HepG2 (cell line): ENCODE measurements around the gene ZDHHC6. TPM values are rescaled to one million over a fixed set of nuclear protein-coding genes. Genes with fewer than 3 reads are reported as not detected.

Experiments used
- EP300 ChIP-seq, 3 experiments: sonication (generic) in 1 of 3; formaldehyde crosslinking in 1 of 3; IDR thresholded peaks; 2 replicates each; pipeline versions ENCODE4 v1.5.1 to v1.6.1; 2011 to 2020; ENCODE audit warnings: low read depth in 2 of 3, low read length in 2 of 3, borderline replicate concordance in 1 of 3, improper control_type of control experiment in 1 of 3, mild to moderate bottlenecking in 1 of 3, missing genetic modification reagents in 1 of 3, moderate library complexity in 1 of 3
- GLI4 ChIP-seq: sonication (generic); formaldehyde crosslinking; IDR thresholded peaks from 2 replicates; pipeline ENCODE4 v1.5.1; 2020; ENCODE audit warnings: missing genetic modification reagents, mild to moderate bottlenecking, moderate library complexity, borderline replicate concordance
- NCOR1 ChIP-seq: fragments of 200-600 bp; sonication (generic); IDR thresholded peaks from 2 replicates; pipeline ENCODE4 v1.7.0; 2017; ENCODE audit warnings: antibody characterized with exemption, low read length, borderline replicate concordance
- RARA ChIP-seq: IDR thresholded peaks from 2 replicates; pipeline ENCODE4 v1.6.1; 2016; ENCODE audit warnings: missing genetic modification reagents, missing compliant biosample characterization
- SP4 ChIP-seq: sonication (generic); formaldehyde crosslinking; IDR thresholded peaks from 2 replicates; pipeline ENCODE4 v1.8.1; 2023; ENCODE audit warnings: mild to moderate bottlenecking, missing genetic modification reagents
- TAF1 ChIP-seq: sonication (generic); formaldehyde crosslinking; IDR thresholded peaks from 2 replicates; pipeline ENCODE4 v1.4.0; 2020; ENCODE audit warnings: missing genetic modification reagents
- TEAD3 ChIP-seq: optimal IDR thresholded peaks from 2 replicates; pipeline ENCODE3; 2016; ENCODE audit warnings: borderline replicate concordance
- ZBED4 ChIP-seq: sonication (generic); formaldehyde crosslinking; IDR thresholded peaks from 2 replicates; pipeline ENCODE4 v1.4.0; 2020; ENCODE audit warnings: missing genetic modification reagents, borderline replicate concordance
- ZBTB33 ChIP-seq: sonication (generic); formaldehyde crosslinking; IDR thresholded peaks from 2 replicates; pipeline ENCODE4 v1.4.0; 2020; ENCODE audit warnings: missing genetic modification reagents
- ZBTB42 ChIP-seq: sonication (generic); formaldehyde crosslinking; IDR thresholded peaks from 2 replicates; pipeline ENCODE4 v1.5.0; 2020; ENCODE audit warnings: mild to moderate bottlenecking, missing genetic modification reagents
- ZFP62 ChIP-seq: sonication (generic); formaldehyde crosslinking; IDR thresholded peaks from 2 replicates; pipeline ENCODE4 v1.4.0; 2020; ENCODE audit warnings: missing genetic modification reagents
- ZNF143 ChIP-seq: sonication (generic); formaldehyde crosslinking; IDR thresholded peaks from 2 replicates; pipeline ENCODE4 v1.4.0; 2020; ENCODE audit warnings: missing genetic modification reagents
- ZNF225 ChIP-seq: sonication (generic); formaldehyde crosslinking; IDR thresholded peaks from 2 replicates; pipeline ENCODE4 v1.4.0; 2020; ENCODE audit warnings: mild to moderate bottlenecking, missing genetic modification reagents
- ZNF510 ChIP-seq: sonication (generic); formaldehyde crosslinking; IDR thresholded peaks from 2 replicates; pipeline ENCODE4 v1.4.0; 2020; ENCODE audit warnings: low read depth, mild to moderate bottlenecking, missing genetic modification reagents
- ZNF678 ChIP-seq: sonication (generic); formaldehyde crosslinking; IDR thresholded peaks from 2 replicates; pipeline ENCODE4 v1.4.0; 2020; ENCODE audit warnings: mild to moderate bottlenecking, missing genetic modification reagents
- ZNF766 ChIP-seq: sonication (generic); formaldehyde crosslinking; IDR thresholded peaks from 2 replicates; pipeline ENCODE4 v1.5.0; 2020; ENCODE audit warnings: missing genetic modification reagents, borderline replicate concordance
- ZNF891 ChIP-seq: sonication (generic); formaldehyde crosslinking; IDR thresholded peaks from 2 replicates; pipeline ENCODE4 v1.5.0; 2020; ENCODE audit warnings: mild to moderate bottlenecking, missing genetic modification reagents
- ZSCAN21 ChIP-seq: sonication (generic); formaldehyde crosslinking; IDR thresholded peaks from 2 replicates; pipeline ENCODE4 v1.8.0; 2022; ENCODE audit warnings: mild to moderate bottlenecking, missing genetic modification reagents, moderate library complexity, borderline replicate concordance
- polyA plus RNA-seq, 8 experiments: library from polyadenylated mRNA; depleted of rRNA in 3 of 8; stranded (reverse) in 7 of 8; unstranded in 1 of 8; fragments of >200 nt; fragmentation: Illumina TruSeq in 4 of 8; extraction: Trizol in 4 of 8; gene quantifications; 2 replicates each; pipeline versions ENCODE4 v1.2.1 to v1.2.3, GENCODE V29; 2011 to 2016; ENCODE audit warnings: low read depth in 4 of 8, missing spikeins in 1 of 8, mixed read lengths in 1 of 8; ENCODE audit not compliant: insufficient read depth in 1 of 8
- total RNA-seq, 5 experiments: library from RNA; depleted of rRNA; stranded (reverse); fragments of >200 nt; fragmentation: Illumina TruSeq; extraction: Trizol; gene quantifications; 2 replicates each; pipeline ENCODE4 v1.2.3, GENCODE V29; 2016; ENCODE audit warnings: low read depth in 1 of 5
- TF ChIP-seq, protein P1 (sequence below): sonication (generic); formaldehyde crosslinking; IDR thresholded peaks from 2 replicates; pipeline ENCODE4 v1.5.1; 2020; ENCODE audit warnings: mild to moderate bottlenecking, missing genetic modification reagents

The ZDHHC6 gene
- total and polyA plus RNA-seq, 2 of the 13 experiments (the other 11 are each of a cell fraction or from before 2014, with no cell fraction given) = 20.9 to 49.4 TPM

DNA sequence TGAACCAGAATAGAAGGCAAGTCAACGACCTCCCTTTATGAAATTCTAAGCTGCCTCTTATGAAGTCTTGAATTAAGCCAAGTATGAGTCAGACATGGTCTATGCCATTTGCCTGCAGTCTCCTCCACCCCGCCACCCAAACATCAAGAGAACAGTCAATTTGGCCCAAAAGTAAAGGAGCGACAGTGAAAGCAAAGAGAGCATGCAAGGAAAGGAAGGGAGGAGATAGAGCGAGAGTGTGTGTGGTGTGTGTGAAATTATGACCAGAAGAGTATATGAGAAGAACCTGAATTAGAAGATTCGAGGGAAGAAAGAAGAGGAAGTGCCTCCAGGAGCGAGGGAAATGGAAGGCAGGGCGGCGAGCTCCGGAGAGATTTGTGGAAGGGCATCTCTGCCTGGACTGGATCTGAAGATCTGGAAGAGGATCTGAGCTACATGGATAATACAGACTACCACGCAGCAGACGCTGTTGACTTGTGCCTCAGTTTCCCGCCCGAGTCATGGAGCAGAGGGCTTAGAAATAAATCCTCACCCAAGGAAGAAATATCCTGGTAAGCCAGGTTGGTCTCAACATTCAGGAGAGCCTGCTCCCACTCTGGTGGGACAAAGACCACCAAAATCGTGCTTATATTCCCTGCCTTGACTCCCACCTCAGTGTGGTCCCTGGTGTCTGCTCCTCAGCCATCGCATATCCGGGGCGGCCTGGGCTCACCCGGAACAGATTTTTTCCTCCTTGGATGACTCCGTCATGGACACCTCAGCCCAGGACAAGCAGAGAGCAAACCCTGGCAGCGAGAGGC, 459 bp downstream of the ZDHHC6 start (continued):
- TF ChIP-seq EP300 (IDR thresholded peaks at IDR 0.05; ENCODE audit: low read depth in 2 of 2, low read length in 2 of 2) = no peak
- TF ChIP-seq EP300 (CRISPR knock-in tag; IDR thresholded peaks at IDR 0.05; ENCODE audit: borderline replicate concordance) = 0 out of 2 replicates have a peak, but pooled peaks have one; percentile 8
- 0 out of 2 replicates have a peak, but pooled peaks have one; percentile 7 for TF ChIP-seq ZBTB33 (CRISPR knock-in tag)
- TF ChIP-seq ZNF891 (CRISPR knock-in tag) = peak; percentile 70; the same call in 1 of the 2 replicates
- TF ChIP-seq ZBED4 (CRISPR knock-in tag) = peak; percentile 25; the same call in 1 of the 2 replicates
- TF ChIP-seq ZFP62 (CRISPR knock-in tag) = no peak
- TF ChIP-seq RARA = no peak; the same call in 1 of the 2 replicates
- peak; percentile 34 for TF ChIP-seq TEAD3 (CRISPR knock-in tag)
- peak; percentile 84 for TF ChIP-seq ZNF510 (CRISPR knock-in tag)
- TF ChIP-seq ZNF225 (CRISPR knock-in tag) = peak; percentile 19; the same call in 1 of the 2 replicates
- TF ChIP-seq GLI4 = 0 out of 2 replicates have a peak, but pooled peaks have one; percentile 7
- peak; percentile 9; the same call in 1 of the 2 replicates for TF ChIP-seq SP4 (CRISPR knock-in tag)
- TF ChIP-seq ZNF766 (CRISPR knock-in tag) = 0 out of 2 replicates have a peak, but pooled peaks have one; percentile 3
- 0 out of 2 replicates have a peak, but pooled peaks have one; percentile 60 for TF ChIP-seq TAF1
- 0 out of 2 replicates have a peak, but pooled peaks have one; percentile 63 for TF ChIP-seq ZNF678 (CRISPR knock-in tag)
- TF ChIP-seq NCOR1 = no peak
- TF ChIP-seq, protein P1, sequence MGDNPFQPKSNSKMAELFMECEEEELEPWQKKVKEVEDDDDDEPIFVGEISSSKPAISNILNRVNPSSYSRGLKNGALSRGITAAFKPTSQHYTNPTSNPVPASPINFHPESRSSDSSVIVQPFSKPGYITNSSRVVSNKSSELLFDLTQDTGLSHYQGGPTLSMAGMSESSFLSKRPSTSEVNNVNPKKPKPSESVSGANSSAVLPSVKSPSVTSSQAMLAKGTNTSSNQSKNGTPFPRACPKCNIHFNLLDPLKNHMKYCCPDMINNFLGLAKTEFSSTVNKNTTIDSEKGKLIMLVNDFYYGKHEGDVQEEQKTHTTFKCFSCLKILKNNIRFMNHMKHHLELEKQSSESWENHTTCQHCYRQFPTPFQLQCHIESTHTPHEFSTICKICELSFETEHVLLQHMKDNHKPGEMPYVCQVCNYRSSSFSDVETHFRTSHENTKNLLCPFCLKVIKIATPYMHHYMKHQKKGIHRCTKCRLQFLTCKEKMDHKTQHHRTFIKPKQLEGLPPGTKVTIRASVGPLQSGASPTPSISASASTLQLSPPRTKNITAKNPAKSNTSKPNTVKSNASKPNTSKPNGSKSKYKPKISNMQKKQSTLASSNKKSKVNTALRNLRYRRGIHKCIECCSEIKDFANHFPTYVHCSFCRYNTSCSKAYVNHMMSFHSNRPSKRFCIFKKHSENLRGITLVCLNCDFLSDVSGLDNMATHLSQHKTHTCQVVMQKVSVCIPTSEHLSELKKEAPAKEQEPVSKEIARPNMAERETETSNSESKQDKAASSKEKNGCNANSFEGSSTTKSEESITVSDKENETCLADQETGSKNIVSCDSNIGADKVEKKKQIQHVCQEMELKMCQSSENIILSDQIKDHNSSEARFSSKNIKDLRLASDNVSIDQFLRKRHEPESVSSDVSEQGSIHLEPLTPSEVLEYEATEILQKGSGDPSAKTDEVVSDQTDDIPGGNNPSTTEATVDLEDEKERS (CRISPR knock-in tag) = no peak
- TF ChIP-seq ZNF143 = 0 out of 2 replicates have a peak, but pooled peaks have one; percentile 12
- 0 out of 2 replicates have a peak, but pooled peaks have one; percentile 46 for TF ChIP-seq ZBTB42
- no peak; the same call in 1 of the 2 replicates for TF ChIP-seq ZSCAN21 (CRISPR knock-in tag)
